ENCODE results near the gene CST6.

The CST6 gene

DNA sequence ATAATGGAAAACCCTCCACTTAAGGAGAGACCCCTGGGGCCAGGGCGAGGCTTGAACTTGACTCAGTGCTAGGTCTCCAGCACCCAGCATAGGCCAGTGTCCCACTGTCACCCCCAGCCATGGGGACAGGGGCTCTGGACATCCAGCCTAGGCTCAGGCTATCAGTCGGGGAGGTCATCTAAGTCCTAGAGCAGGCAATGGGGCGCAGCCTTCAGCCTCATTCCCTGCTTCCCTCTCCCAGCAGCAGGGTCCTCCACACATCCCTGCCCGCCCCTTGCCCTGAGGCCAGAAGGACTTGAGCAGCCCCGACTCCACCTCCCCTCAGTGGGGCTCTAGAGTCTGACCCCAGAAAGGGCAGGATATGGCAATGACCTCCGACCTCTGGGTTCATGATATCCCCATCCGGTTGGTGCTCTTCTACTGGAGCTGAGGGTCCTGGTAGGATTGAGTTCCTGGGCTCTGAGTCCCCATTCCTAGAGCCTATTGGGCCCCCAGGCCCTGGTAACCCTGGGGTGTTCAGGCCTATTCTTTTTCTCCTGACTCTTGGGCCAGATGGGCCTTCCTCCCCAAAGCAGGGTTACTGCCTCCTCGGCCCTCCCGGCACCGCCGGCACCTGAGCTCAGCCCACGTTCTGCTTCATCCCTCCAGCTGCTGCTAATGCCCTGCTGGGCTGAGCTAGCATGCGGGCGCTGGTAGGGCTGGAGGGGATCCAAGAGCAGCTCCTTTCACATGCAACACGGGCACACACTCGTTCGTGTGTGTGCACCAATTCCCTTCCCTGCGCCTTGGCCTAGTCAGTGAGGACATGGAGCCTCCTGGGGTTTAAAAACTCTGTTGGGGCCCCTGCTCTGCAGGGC, 4.4 kb downstream of the CST6 start:
- peak in 1 of 3 donors; percentile 15 for DNase-seq

GRCh38 chr11:66016793-66017177, 5.0 kb downstream of the CST6 start:
- DNase-seq, result peak in 1 of 3 donors; percentile 8

GRCh38 chr11:66017321-66017720, 5.5 kb downstream of the CST6 start:
- no peak for DNase-seq

GRCh38 chr11:66020212-66020611, 8.4 kb downstream of the CST6 start:
- DNase-seq, result peak in 1 of 3 donors; percentile 14

DNA sequence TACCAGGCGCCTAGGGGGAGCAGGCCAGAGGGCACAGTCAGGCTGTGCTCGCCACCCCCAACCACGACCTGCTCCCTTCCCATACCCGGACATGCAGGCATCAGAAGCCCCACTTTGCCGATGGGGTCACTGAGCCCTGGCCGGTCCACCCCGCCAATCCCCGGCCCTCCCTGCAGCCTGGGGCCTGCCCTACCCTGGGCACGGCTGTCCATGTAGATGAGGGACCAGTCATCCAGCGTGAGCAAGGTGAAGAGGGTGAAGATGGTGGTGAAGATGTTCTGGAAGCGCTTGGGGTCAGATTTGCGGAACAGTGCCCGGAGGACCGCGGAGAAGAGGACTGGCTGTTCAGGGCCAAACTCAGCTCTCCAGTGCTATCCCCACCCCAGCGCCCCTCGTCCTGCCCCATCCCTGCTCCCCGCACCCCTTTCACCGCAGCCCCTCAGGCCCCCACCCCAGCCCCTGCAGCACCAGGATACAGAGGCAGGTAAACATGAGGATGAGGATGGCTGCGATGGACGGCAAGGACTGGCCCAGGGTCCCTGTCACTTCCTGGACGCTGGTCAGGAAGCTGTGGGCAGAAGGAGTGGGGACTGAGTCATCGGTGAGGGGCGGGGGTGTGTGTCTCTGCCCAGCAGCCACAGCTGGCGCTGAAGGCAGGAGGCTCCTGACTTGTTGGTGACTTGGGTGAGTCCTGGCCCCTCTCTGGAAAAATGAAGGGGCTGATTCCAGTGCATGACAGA, 9.0 kb downstream of the CST6 start:
- DNase-seq, result peak; percentile 86 to 92 (median 90)

DNA sequence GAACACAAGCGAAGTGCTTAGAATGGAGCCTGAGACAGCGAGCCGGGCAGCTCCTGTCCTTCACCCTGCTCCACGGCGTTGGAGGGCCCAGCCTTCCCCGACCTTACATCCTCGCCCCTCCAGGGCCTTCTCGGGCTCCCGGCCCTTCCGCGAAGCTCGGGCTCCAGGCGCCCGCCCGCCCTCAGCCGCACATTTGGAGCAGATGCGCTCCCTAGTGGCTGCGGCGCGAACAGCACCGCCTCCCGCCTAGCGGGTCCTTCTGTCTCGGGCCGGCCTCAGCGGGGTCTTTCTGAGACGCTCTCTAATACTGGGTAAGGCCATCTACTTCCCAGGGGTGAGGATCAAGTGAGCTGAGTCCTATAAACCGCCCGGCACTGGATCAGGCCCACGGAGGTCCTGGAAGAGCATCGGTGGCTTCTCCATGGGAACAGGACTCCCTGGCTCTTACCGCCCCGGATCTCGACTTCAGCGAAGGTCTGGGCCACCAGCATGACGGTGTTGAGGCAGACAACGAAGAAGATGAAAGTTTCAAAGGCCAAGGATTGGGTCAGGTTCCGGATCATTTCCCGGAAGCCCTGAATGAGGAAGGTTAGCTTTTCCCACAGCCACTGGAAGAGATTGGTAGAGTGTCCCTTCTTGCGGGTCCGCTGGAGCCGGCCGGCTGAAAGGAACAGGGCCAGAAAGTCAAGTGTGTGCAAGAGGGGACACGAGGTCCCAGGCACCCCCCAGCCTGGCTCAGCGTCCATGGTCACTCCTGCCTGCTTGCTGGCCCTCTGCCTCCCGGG, 10.8 kb downstream of the CST6 start:
- DNase-seq, result peak; percentile 75 to 90 (median 84)

DNA sequence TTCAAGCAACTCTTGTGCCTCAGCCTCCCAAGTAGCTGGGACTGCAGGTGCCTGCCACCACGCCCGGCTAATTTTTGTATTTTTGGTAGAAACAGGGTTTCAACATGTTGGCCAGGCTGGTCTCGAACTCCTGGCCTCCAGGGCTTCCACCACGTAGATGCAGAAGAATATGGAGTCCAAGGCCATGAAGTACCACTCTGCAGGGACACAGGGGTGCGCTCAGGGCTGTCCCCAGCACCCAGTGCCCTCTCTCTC, 11.3 kb downstream of the CST6 start:
- peak in 1 of 3 donors; percentile 1 for DNase-seq

- DNase-seq, result peak in 1 of 3 donors; percentile 13
Measured at GRCh38 chr11:66026017-66026529, 14.3 kb downstream of the CST6 start, which contains the start of gene CATSPER1. CATSPER1 (minus strand) TSS chr11:66026479; CDS start chr11:66026379, 100 bp downstream.

GRCh38 chr11:66032957-66033735, 21.3 kb downstream of the CST6 start:
- peak in 1 of 3 donors; percentile 15 for DNase-seq

DNA sequence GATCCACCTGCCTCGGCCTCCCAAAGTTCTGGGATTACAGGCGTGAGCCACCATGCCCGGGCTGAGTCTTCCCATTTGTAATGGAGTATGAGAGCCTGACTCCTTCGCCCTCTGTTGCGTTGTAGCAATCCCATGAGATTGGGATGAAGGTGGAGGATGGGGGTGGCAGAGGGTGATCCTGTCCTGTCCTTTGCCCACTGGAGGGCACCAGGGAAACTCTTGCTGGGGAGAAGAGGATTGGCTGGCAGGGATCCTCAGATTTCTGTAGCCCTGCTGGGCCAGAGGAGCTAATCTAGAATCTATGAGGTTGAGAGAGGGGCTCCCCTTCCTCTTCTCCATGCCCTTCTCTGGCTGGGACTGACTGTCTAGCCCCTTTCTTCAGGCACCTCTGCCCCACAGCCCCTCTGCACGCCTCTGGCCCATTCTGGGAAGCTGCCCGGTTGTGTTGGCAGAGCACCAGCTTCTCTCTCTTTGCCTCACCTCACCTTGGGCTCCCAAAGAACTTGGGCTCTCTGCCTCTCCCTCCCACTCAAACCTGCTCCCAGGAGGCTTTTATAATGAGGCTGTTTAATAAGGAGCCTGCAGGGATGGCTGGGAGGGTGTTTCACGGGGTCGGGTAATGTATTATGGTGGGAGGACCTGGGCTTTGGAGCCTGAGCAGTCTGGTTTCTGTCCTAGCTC, 24.0 kb downstream of the CST6 start:
- DNase-seq, result no peak

GRCh38 chr11:66036334-66036710, 24.5 kb downstream of the CST6 start:
- no peak for DNase-seq

GRCh38 chr11:66037327-66037726, 25.5 kb downstream of the CST6 start:
- no peak for DNase-seq

DNA sequence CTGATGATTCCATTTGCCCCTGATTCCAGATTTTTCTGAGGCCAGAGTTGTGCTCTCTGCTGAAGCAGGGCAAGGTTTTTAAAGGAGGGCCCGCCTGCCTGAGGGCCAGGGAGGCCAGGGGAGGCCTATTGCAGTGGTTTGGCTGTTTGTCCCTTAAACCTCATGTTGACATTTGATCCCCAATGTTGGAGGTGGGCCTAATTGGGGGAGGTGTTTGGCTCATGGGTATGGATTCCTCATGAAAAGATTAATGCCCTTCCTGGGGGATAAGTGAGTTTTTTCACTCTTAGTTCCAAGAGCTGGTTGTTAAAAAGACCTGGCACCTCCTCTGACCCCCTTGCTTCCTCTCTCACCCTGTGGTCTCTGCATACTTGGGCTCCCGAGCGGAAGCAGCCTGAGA, 28.0 kb downstream of the CST6 start:
- no peak for DNase-seq

DNA sequence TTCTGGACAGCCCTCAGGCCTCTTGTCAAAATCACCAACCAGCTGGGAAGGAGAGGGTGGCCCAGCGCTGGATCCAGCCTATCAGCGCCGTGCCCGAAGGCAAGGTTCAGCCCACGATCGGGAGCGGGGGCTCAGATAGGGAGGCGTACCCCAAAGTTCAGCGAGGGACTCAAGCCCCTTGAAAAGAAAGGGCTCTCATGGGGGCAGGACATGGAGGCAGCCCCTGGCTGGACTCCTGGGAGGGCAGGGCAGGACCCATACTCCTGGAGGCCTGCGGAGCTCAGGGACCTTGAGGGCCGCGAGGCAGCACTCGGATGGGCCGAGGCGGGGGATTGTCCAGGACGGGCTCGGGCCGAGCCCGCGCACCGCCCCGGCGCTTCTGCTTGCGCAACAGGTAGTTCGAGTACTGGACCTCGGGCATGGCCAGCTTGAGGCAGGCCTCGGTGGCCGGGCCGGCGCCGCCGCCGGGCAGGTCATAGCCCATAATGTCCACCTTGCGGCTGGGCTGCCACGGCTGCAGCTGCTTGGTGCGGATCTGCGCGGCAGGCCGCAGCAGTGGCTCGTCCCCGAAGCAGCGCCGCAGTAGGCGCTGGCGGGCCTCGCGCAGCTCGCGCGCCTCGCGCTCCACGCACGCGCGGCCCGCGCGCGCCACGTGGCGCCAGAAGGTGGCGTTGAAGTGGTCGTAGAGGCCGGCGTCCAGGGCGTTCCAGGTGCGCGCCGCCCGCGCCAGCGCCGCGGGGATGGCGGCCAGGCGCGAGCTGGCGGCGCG, 30.6 kb downstream of the CST6 start:
- no peak for DNase-seq

DNA sequence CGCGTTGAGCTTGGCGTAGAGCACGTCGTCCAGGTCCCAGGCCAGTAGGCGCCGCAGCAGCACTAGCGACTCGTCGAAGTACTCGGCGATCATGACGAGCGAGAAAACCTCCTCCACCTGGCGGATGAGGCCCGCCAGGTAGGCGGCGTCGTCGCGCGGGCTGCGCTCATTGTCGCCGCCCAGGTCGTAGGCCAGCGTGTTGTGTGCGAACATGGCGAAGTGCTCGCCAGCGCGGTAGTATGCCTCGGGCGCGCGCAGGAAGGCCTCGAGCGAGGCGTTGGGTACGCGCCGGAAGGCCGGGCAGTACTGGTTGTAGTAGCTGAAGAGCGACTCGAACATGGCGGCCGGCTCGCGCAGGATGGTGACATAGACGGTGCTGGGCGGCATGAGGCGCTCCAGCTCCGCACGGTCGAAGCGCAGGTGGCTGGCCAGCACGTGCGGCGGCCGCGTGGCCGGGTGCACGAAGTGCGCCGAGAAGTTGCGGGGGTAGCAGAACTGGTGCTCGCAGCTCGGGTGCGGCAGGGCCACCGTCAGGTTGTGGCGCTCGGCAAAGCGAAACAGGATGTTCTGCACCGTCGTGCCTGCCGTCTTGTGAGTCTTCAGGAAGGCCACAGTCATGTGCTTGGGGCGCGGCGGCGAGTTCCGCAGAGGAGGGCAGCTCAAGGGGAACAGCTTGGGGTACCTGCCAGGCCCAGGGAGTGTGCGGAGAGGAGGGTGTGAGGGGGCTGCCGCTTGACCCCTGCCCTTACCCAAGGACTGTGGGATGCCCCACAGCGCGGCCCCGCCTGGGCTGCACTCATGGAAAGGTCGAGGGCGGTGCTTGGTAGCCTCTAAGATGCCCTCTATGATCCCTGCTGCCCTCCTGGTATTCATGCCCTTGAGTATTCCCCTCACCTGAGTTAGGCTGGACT, 31.4 kb downstream of the CST6 start:
- DNase-seq, result no peak

DNA sequence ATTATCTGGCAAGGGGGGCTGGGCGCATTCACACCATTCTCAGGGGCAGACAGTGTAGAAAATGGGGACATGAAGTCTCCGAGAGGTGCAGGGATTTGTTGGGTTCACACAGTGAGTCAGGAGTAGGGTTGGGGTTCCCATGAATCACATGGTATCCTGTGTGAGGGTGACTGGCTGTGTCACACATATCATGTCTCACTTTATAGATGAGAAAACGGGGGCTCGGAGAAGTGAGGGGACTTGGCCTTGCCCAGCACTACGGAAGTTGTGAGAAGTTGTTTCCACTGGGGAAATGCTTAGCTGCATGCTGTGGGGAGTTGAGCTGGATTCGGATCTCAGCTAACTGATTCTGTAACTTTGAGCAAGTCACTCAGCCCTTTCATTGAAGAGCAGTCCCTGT, 32.9 kb downstream of the CST6 start:
- peak; percentile 48 to 51 (median 51) for DNase-seq

GRCh38 chr11:66045177-66045639, 33.4 kb downstream of the CST6 start:
- DNase-seq, result peak; percentile 84 to 94 (median 90)

DNA sequence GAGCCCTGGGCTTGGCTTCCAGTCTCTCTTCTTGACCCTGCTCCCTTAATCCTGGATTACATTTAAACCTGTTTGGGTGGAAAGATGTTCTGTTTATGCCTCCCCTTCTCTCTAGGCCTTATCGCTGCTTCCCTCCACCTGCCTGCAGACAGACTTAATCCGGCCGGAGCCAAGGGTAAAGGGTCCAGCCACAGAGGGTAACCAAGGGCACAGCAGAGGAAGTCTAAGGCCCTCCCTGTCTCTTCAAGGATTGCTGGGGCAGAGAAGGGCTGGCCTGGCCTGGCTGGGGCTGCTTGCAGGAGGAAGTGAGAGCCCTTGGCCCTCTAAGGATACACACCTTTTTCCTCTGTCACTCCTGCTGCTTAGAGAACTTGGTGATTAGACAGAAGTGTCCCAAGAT, 35.1 kb downstream of the CST6 start:
- no peak for DNase-seq

- DNase-seq, result no peak
Measured at GRCh38 chr11:66047541-66048365, 35.9 kb downstream of the CST6 start.
